HCT116 (cell line): ENCODE measurements around the gene CORO7. TPM values are rescaled to one million over a fixed set of nuclear protein-coding genes. Genes with fewer than 3 reads are reported as not detected.

ENCODE experiments used
- ATAC-seq: fragments of 200-7000 bp; cut with Tn5 transposase; 2 replicates; pipeline ENCODE4 v1.9.1; 2020; ENCODE audit warnings: mild to moderate bottlenecking, moderate library complexity
- BruUV-seq: library from RNA; stranded (reverse); fragments of 400-500 nt; replicated peaks from 2 replicates; lab custom pipeline; 2021; lab: Mats Ljungman, UMichigan
- CTCF ChIA-PET: fragments of 300-600 bp; sonication (Branson Sonifier 250); formaldehyde crosslinking; loops from one replicate; lab custom pipeline; 2021; ENCODE audit warnings: antibody characterized with exemption; lab: Charles Lee
- POLR2A ChIA-PET: fragments of 300-600, 350-600 bp; sonication (Branson Sonifier 250); formaldehyde crosslinking; loops from one replicate; lab custom pipeline; 2021; ENCODE audit warnings: antibody characterized with exemption; lab: Charles Lee
- RAD21 ChIA-PET, 2 experiments: fragments of 300-600 bp; sonication (Branson Sonifier 250); formaldehyde crosslinking; loops; one replicate each; lab custom pipeline; 2023; ENCODE audit warnings: low total read pairs in 2 of 2; ENCODE audit not compliant: uncharacterized antibody in 2 of 2, unreplicated experiment in 2 of 2, low non-redundant PET in 1 of 2; lab: Charles Lee
- DNase-seq: peaks from one replicate; pipeline ENCODE4 v3.0.0-alpha.2; 2010; ENCODE audit warnings: low read depth, low spot score
- H2AFZ ChIP-seq: fragments of 200-600 bp; shearing (Covaris generic), sonication (generic); 2 replicates; pipeline ENCODE4 v1.6.1; 2017; ENCODE audit warnings: low read depth, mixed run types, mixed read lengths, antibody characterized with exemption, low read length; ENCODE audit not compliant: poor library complexity, severe bottlenecking
- H3K27ac ChIP-seq: 2 replicates; pipeline ENCODE4 v1.5.1; 2012; ENCODE audit warnings: low read depth, low read length
- H3K27me3 ChIP-seq: fragments of 200-600 bp; sonication (generic); 2 replicates; pipeline ENCODE4 v1.6.1; 2016; ENCODE audit warnings: mixed run types, low read length, mixed read lengths; ENCODE audit not compliant: insufficient read depth
- H3K36me3 ChIP-seq, 2 experiments: fragments of 200-500 bp in 1 of 2; fragments of 200-600 bp in 1 of 2; sonication (Bioruptor generic) in 1 of 2; sonication (generic) in 1 of 2; 2 replicates each; pipeline versions ENCODE4 v1.5.1 to v1.6.1; 2014 to 2016; ENCODE audit warnings: low read length in 2 of 2, inconsistent platforms in 1 of 2, mixed read lengths in 1 of 2, mixed run types in 1 of 2; ENCODE audit not compliant: insufficient read depth in 2 of 2, control insufficient read depth in 1 of 2
- H3K4me1 ChIP-seq, 2 experiments: fragments of 200-600 bp in 1 of 2; sonication (generic) in 1 of 2; 2 replicates each; pipeline versions ENCODE4 v1.5.1 to v1.6.1; 2012 to 2017; ENCODE audit warnings: low read length in 2 of 2, inconsistent platforms in 1 of 2, mild to moderate bottlenecking in 1 of 2, mixed read lengths in 1 of 2, mixed run types in 1 of 2, moderate library complexity in 1 of 2; ENCODE audit not compliant: insufficient read depth in 2 of 2, control insufficient read depth in 1 of 2
- H3K4me2 ChIP-seq: fragments of 200-600 bp; sonication (generic); 2 replicates; pipeline ENCODE4 v1.6.1; 2017; ENCODE audit warnings: mixed run types, low read length, mixed read lengths
- H3K4me3 ChIP-seq, 2 experiments: fragments of 200-600 bp in 1 of 2; sonication (generic) in 1 of 2; replicated peaks in 1 of 2; 2 replicates each; pipeline ENCODE4 v1.5.1; 2011 to 2016; ENCODE audit warnings: low read length in 2 of 2, control low read depth in 1 of 2, low read depth in 1 of 2, mild to moderate bottlenecking in 1 of 2, mixed read lengths in 1 of 2, mixed run types in 1 of 2
- H3K79me2 ChIP-seq: fragments of 200-600 bp; sonication (generic); 2 replicates; pipeline ENCODE4 v1.6.1; 2017; ENCODE audit warnings: mild to moderate bottlenecking, mixed run types, low read length, moderate library complexity, mixed read lengths; ENCODE audit not compliant: insufficient read depth
- H3K9ac ChIP-seq: fragments of 200-600 bp; sonication (generic); 2 replicates; pipeline ENCODE4 v1.6.1; 2016; ENCODE audit warnings: low read length, mixed read lengths
- H3K9me2 ChIP-seq: fragments of 200-600 bp; sonication (generic), shearing (Covaris generic); 2 replicates; pipeline ENCODE4 v1.6.1; 2017; ENCODE audit warnings: mixed run types, mild to moderate bottlenecking, moderate library complexity; ENCODE audit not compliant: insufficient read depth
- H3K9me3 ChIP-seq, 2 experiments: fragments of 200-500 bp in 1 of 2; fragments of 200-600 bp in 1 of 2; sonication (Bioruptor generic) in 1 of 2; sonication (generic) in 1 of 2; 2 replicates each; pipeline ENCODE4 v1.6.1; 2014 to 2017; ENCODE audit warnings: low read length in 2 of 2, mixed read lengths in 2 of 2, inconsistent platforms in 1 of 2, low read depth in 1 of 2, mild to moderate bottlenecking in 1 of 2, mixed run types in 1 of 2, moderate library complexity in 1 of 2; ENCODE audit not compliant: control insufficient read depth in 1 of 2, insufficient read depth in 1 of 2
- H4K20me1 ChIP-seq: fragments of 200-600 bp; sonication (generic), shearing (Covaris generic); 2 replicates; pipeline ENCODE4 v1.6.1; 2017; ENCODE audit warnings: mixed run types, mild to moderate bottlenecking, moderate library complexity; ENCODE audit not compliant: insufficient read depth
- ELF1 ChIP-seq: IDR thresholded peaks from 2 replicates; pipeline ENCODE4 v1.6.1; 2012; ENCODE audit warnings: low read depth, borderline replicate concordance
- EZH2phosphoT487 ChIP-seq: fragments of 200-600 bp; IDR thresholded peaks from 2 replicates; pipeline ENCODE4 v1.6.1; 2018; ENCODE audit warnings: antibody characterized with exemption, borderline replicate concordance
- POLR2AphosphoS5 ChIP-seq: IDR thresholded peaks from 2 replicates; pipeline ENCODE4 v1.6.1; 2011; ENCODE audit warnings: mild to moderate bottlenecking, low read depth, low read length, moderate library complexity
- intact Hi-C: fragments of 100-400 bp; cut with micrococcal nuclease; formaldehyde crosslinking; loops from 2 replicates; pipeline ENCODE4 v1.10.0; 2022
- total RNA-seq: library from RNA; stranded (reverse); gene quantifications from one replicate; pipeline ENCODE4 v1.2.1, GENCODE V29; 2021; ENCODE audit not compliant: unreplicated experiment

CORO7 gene
- total RNA-seq, 1 experiment from 2014 or later: 21.3 TPM

- no peak overlapping the region for H3K4me2 ChIP-seq
- no peak overlapping the region for H3K4me3 ChIP-seq
- ChIA-PET CTCF (no interaction called here), POLR2A (no interaction called here), RAD21 (no interaction called here)
- no peak for TF ChIP-seq EZH2phosphoT487
- TF ChIP-seq POLR2AphosphoS5: no peak
- H3K36me3 ChIP-seq: peaks cover 7 to 24% of the 10 kb centered on the region in 2 experiments; a peak in 2 of 4 replicates
- H3K27me3 ChIP-seq: no peaks in the 10 kb centered on the region
- no peak overlapping the region for H2AFZ ChIP-seq
- H4K20me1 ChIP-seq: no peaks in the 10 kb centered on the region
- BruUV-seq: no TSS peak
- no peak overlapping the region for H3K9ac ChIP-seq
- no peak for ATAC-seq
- no peaks in the 10 kb centered on the region for H3K9me2 ChIP-seq
- intact Hi-C loops: no loop called here
- H3K9me3 ChIP-seq: no peaks in the 10 kb centered on the region
- H3K79me2 ChIP-seq: peaks cover 45% of the 10 kb centered on the region
- H3K4me1 ChIP-seq: no peaks in the 10 kb centered on the region
- no peak overlapping the region; the same call in 1 of the 2 replicates for H3K27ac ChIP-seq
- DNase-seq: no peak
Measured at GRCh38 chr16:4339455-4339854, 76.9 kb downstream of the CORO7 start.

DNA sequence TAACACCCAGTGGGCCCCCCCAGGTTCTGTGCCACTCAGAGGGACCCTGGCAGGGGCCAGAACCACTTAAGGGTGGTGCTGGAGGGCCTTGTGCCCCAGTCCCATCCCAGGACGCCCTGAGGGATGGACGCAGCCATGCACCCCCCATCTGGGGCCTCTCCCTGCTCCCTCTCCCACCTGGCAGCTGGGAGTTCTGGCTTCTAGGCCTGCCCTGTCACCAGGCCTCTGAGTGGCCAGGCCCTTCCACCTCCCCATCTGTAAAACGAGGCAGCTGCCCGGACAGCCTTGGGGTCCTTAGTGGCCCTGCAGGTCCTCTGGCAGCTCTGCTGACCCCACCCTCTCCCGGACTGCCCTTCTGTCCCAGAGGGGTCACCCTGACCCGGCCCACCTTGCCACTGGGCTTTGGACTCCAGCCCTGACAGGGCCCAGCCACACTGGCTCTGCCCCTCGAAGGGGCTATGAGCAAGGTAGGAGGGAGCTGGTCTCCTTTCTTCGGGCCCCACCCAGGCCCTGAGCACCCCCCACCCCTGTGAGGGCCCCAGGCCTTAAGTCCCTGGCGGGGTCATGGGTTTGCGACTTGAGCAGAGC is 77.6 kb downstream of the CORO7 start:
- intact Hi-C loops: no loop called here
- no TSS peak for BruUV-seq
- peak; percentile 33 for ATAC-seq
- CTCF ChIA-PET: no interaction called here
- Histone ChIP-seq H3K36me3 (peaks cover 7 to 24% of the 10 kb centered on the region in 2 experiments; a peak in 2 of 4 replicates), H3K27me3 (no peaks in the 10 kb centered on the region), H3K9me3 (no peaks in the 10 kb centered on the region), H2AFZ (no peak overlapping the region), H3K27ac (0 out of 2 replicates have a peak overlapping the region, but pooled peaks have one; percentile 32), H3K4me1 (no peaks in the 10 kb centered on the region), H3K4me3 (no peak overlapping the region), H4K20me1 (no peaks in the 10 kb centered on the region), H3K79me2 (peaks cover 38% of the 10 kb centered on the region), H3K9ac (no peak overlapping the region), H3K4me2 (no peak overlapping the region), H3K9me2 (no peaks in the 10 kb centered on the region)
- TF ChIP-seq ELF1: no peak
- peak; percentile 50 for TF ChIP-seq POLR2AphosphoS5
- RAD21 ChIA-PET: no interaction called here
- no peak for DNase-seq
- POLR2A ChIA-PET: no interaction called here
